OCI-LY3 (cell line): ENCODE results near the gene NANOS2.

Experiments
- EZH2phosphoT487 ChIP-seq: fragments of 200-600 bp; shearing (Covaris generic); IDR thresholded peaks from 2 replicates; pipeline ENCODE4 v1.6.1; 2018; ENCODE audit warnings: antibody characterized with exemption, mixed run types, low read depth
- TF ChIP-seq, protein P1 (sequence below): fragments of 200-600, 300-600 bp; sonication (generic); IDR thresholded peaks from 2 replicates; pipeline ENCODE4 v1.5.1; 2014; ENCODE audit warnings: antibody characterized with exemption, low read length, low read depth

DNA sequence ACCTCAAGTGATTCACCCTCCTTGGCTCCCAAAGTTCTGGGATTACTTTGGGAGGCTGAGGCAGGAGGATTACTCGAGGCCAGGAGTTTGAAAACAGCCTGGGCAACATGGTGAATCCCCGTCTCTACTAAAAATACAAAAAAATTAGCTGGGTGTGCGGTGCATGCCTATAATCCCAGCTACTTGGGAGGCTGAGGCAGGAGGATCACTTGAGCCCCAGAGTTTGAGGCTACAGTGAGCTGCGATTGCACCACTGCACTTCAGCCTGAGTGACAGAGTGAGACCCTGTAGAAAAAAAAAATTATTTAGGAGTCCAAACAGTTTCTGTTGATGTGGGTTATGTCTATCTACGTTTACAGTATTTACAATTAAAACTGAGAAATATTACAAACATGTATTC is 43.8 kb downstream of the NANOS2 start:
- TF ChIP-seq, protein P1, sequence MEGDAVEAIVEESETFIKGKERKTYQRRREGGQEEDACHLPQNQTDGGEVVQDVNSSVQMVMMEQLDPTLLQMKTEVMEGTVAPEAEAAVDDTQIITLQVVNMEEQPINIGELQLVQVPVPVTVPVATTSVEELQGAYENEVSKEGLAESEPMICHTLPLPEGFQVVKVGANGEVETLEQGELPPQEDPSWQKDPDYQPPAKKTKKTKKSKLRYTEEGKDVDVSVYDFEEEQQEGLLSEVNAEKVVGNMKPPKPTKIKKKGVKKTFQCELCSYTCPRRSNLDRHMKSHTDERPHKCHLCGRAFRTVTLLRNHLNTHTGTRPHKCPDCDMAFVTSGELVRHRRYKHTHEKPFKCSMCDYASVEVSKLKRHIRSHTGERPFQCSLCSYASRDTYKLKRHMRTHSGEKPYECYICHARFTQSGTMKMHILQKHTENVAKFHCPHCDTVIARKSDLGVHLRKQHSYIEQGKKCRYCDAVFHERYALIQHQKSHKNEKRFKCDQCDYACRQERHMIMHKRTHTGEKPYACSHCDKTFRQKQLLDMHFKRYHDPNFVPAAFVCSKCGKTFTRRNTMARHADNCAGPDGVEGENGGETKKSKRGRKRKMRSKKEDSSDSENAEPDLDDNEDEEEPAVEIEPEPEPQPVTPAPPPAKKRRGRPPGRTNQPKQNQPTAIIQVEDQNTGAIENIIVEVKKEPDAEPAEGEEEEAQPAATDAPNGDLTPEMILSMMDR: no peak
- no peak for TF ChIP-seq EZH2phosphoT487
